ENCODE results near the gene PRPS1L1. TPM values are rescaled to one million over a fixed set of nuclear protein-coding genes. Genes with fewer than 3 reads are reported as not detected.

Gene PRPS1L1
- total RNA-seq, 1 donor from 2014 or later = not detected

GRCh38 chr7:17986851-17987250 is 40.8 kb downstream of the PRPS1L1 start:
- Mint-ChIP-seq H3K27ac (ENCODE audit: unreplicated experiment) (no peak overlapping the region), H3K36me3 (ENCODE audit: low read depth) (no peaks in the 10 kb centered on the region), H3K9me3 (ENCODE audit: low read depth) (peaks cover 4% of the 10 kb centered on the region), H3K4me3 (ENCODE audit: unreplicated experiment) (no peak overlapping the region), H3K27me3 (ENCODE audit: low read depth) (no peaks in the 10 kb centered on the region), H3K4me1 (ENCODE audit: low read depth) (peaks cover 11% of the 10 kb centered on the region)
- TF ChIP-seq CTCF (IDR thresholded peaks at IDR 0.05) = no peak
- no peak for DNase-seq (ENCODE audit: low spot score)

- no peak overlapping the region for H3K4me3 Mint-ChIP-seq (ENCODE audit: unreplicated experiment)
- peaks cover 14% of the 10 kb centered on the region for H3K9me3 Mint-ChIP-seq (ENCODE audit: low read depth)
- no peak for DNase-seq (ENCODE audit: low spot score)
- peaks cover 9% of the 10 kb centered on the region for H3K4me1 Mint-ChIP-seq (ENCODE audit: low read depth)
- no peaks in the 10 kb centered on the region for H3K36me3 Mint-ChIP-seq (ENCODE audit: low read depth)
- no peaks in the 10 kb centered on the region for H3K27me3 Mint-ChIP-seq (ENCODE audit: low read depth)
- no peak overlapping the region for H3K27ac Mint-ChIP-seq (ENCODE audit: unreplicated experiment)
- no peak for TF ChIP-seq CTCF (IDR thresholded peaks at IDR 0.05)
Observed at GRCh38 chr7:17985473-17986239, 42.0 kb downstream of the PRPS1L1 start.

GRCh38 chr7:17984288-17984687 is 43.4 kb downstream of the PRPS1L1 start:
- Mint-ChIP-seq H3K4me3 (ENCODE audit: unreplicated experiment) (no peak overlapping the region), H3K36me3 (ENCODE audit: low read depth) (no peaks in the 10 kb centered on the region), H3K9me3 (ENCODE audit: low read depth) (peaks cover 15% of the 10 kb centered on the region), H3K27me3 (ENCODE audit: low read depth) (no peaks in the 10 kb centered on the region), H3K27ac (ENCODE audit: unreplicated experiment) (no peak overlapping the region), H3K4me1 (ENCODE audit: low read depth) (peaks cover 9% of the 10 kb centered on the region)
- no peak for DNase-seq (ENCODE audit: low spot score)
- TF ChIP-seq CTCF (IDR thresholded peaks at IDR 0.05) = no peak

- H3K9me3 Mint-ChIP-seq (ENCODE audit: low read depth) = peaks cover 15% of the 10 kb centered on the region
- no peak for DNase-seq (ENCODE audit: low spot score)
- no peaks in the 10 kb centered on the region for H3K36me3 Mint-ChIP-seq (ENCODE audit: low read depth)
- peaks cover 9% of the 10 kb centered on the region for H3K4me1 Mint-ChIP-seq (ENCODE audit: low read depth)
- TF ChIP-seq CTCF (IDR thresholded peaks at IDR 0.05) = no peak
- H3K4me3 Mint-ChIP-seq (ENCODE audit: unreplicated experiment) = no peak overlapping the region
- H3K27me3 Mint-ChIP-seq (ENCODE audit: low read depth) = no peaks in the 10 kb centered on the region
- H3K27ac Mint-ChIP-seq (ENCODE audit: unreplicated experiment) = no peak overlapping the region
Observed at GRCh38 chr7:17983221-17984062, 44.2 kb downstream of the PRPS1L1 start.

GRCh38 chr7:17976952-17977351 is 50.7 kb downstream of the PRPS1L1 start:
- no peak overlapping the region for H3K27ac Mint-ChIP-seq (ENCODE audit: unreplicated experiment)
- H3K36me3 Mint-ChIP-seq (ENCODE audit: low read depth) = no peaks in the 10 kb centered on the region
- H3K4me1 Mint-ChIP-seq (ENCODE audit: low read depth) = no peaks in the 10 kb centered on the region
- H3K9me3 Mint-ChIP-seq (ENCODE audit: low read depth) = peaks cover 10% of the 10 kb centered on the region
- no peak overlapping the region for H3K4me3 Mint-ChIP-seq (ENCODE audit: unreplicated experiment)
- TF ChIP-seq CTCF (IDR thresholded peaks at IDR 0.05) = no peak
- no peak for DNase-seq (ENCODE audit: low spot score)
- H3K27me3 Mint-ChIP-seq (ENCODE audit: low read depth) = no peaks in the 10 kb centered on the region

Measured in chondrocyte (in vitro differentiated cells).